Right lobe of liver (tissue), 6 donors: Measurements from ENCODE around the gene MTHFD1L. TPM values are rescaled to one million over a fixed set of nuclear protein-coding genes. Genes with fewer than 3 reads are reported as not detected.
"Not testable (repeated sequence)": the region's sequence is repeated elsewhere in the genome, so short reads cannot be mapped to it uniquely, and the experiment has no call there.

ENCODE experiments used
- ATAC-seq, 4 donors: fragments of 200-7000 bp; cut with Tn5 transposase; one replicate each; pipeline ENCODE4 v1.9.1; 2020; ENCODE audit warnings: mild to moderate bottlenecking in 4 of 4, moderate library complexity in 4 of 4
- DNase-seq, 3 donors: peaks; one replicate each; pipeline ENCODE4 v3.0.0-alpha.2; 2020
- H3K27ac ChIP-seq, 3 donors: fragments of 200-600 bp; one replicate each; pipeline ENCODE4 v1.8.0; 2022
- H3K27me3 ChIP-seq, 2 donors: fragments of 200-600 bp; one replicate each; pipeline ENCODE4 v1.8.0; 2022
- H3K36me3 ChIP-seq, 4 donors: fragments of 200-600 bp; sonication (generic) in 1 of 4; one replicate each; pipeline versions ENCODE4 v1.5.1 to v1.8.0; 2017 to 2022; ENCODE audit warnings: control low read depth in 1 of 4
- H3K4me1 ChIP-seq, 4 donors: fragments of 200-600 bp; sonication (generic) in 1 of 4; one replicate each; pipeline versions ENCODE4 v1.5.1 to v1.8.0; 2017 to 2022; ENCODE audit warnings: control low read depth in 1 of 4
- H3K4me3 ChIP-seq, 3 donors: fragments of 200-600 bp; one replicate each; pipeline ENCODE4 v1.8.0; 2022
- H3K9me3 ChIP-seq, 4 donors: fragments of 200-600 bp; sonication (generic) in 1 of 4; one replicate each; pipeline versions ENCODE4 v1.5.1 to v1.8.0; 2017 to 2022; ENCODE audit warnings: control low read depth in 1 of 4
- CTCF ChIP-seq, 4 donors: fragments of 200-600 bp in 3 of 4; fragments of 450-650 bp in 1 of 4; IDR thresholded peaks; one replicate each; pipeline versions ENCODE4 v1.5.1 to v1.8.0; 2016 to 2022; ENCODE audit warnings: antibody characterized with exemption in 4 of 4, mild to moderate bottlenecking in 2 of 4
- POLR2A ChIP-seq: fragments of 450-650 bp; IDR thresholded peaks from one replicate; pipeline ENCODE4 v1.6.1; 2017; ENCODE audit warnings: antibody characterized with exemption, mild to moderate bottlenecking
- WGBS: methylation state at CpG from one replicate; pipeline ENCODE4 v1.1.6; 2018; ENCODE audit warnings: low coverage, low lambda C conversion rate; ENCODE audit not compliant: insufficient coverage; ENCODE audit errors: missing lambda C conversion rate; 5-methylcytosine and 5-hydroxymethylcytosine counted together
- intact Hi-C, 2 donors: fragments of 100-400 bp; cut with DNase I; formaldehyde crosslinking; loops; one replicate each; pipeline versions ENCODE4 v1.11.2 to v1.14.1; 2022
- total RNA-seq, 6 experiments: library from RNA; depleted of rRNA in 2 of 6; stranded (reverse); fragments of >200 nt in 2 of 6; fragmentation: NEBNext Ultra II Directional in 3 of 6; extraction: Animal tissue kit (Norgen Biotek cat#: 25700) in 3 of 6; gene quantifications; one replicate each; pipeline versions ENCODE4 v1.1.0 to v1.2.4, GENCODE V29; 2016 to 2023
- donor health status: DM: no; HTN: yes; CAD: no.
- donor health status: DM: no; HTN: no; CAD: no.
- donor health status: DM: no; HTN: no; CAD: no.
- donor health status: DM: no; HTN: yes; CAD: no.
- donor health status: DM: no; HTN: yes; CAD: no.

The MTHFD1L gene
- total RNA-seq, 6 experiments from 2014 or later, result 1.7 to 11.5 (median 4.9) TPM

- H3K27me3 ChIP-seq, result no peaks in the 10 kb centered on the region
- peak in 1 of 3 donors; percentile 35 for DNase-seq
- no peaks in the 10 kb centered on the region for H3K36me3 ChIP-seq
- intact Hi-C loops, result no loop called here
- H3K4me3 ChIP-seq, result no peak overlapping the region
- no peaks in the 10 kb centered on the region for H3K9me3 ChIP-seq
- TF ChIP-seq CTCF (IDR thresholded peaks at IDR 0.05) (no peak), POLR2A (no peak)
- no peaks in the 10 kb centered on the region for H3K4me1 ChIP-seq
- whole genome bisulfite sequencing, result 89% methylated on average over 3 of the region's 4 CpGs
- ATAC-seq, result no peak
- no peak overlapping the region for H3K27ac ChIP-seq
These were observed 246.6 kb downstream of the MTHFD1L start for GRCh38 chr6:151112130-151112529.

GRCh38 chr6:151112884-151113283 is 247.4 kb downstream of the MTHFD1L start:
- DNase-seq, H3K27ac ChIP-seq, ATAC-seq, H3K36me3 ChIP-seq, H3K4me1 ChIP-seq, H3K4me3 ChIP-seq, H3K9me3 ChIP-seq, H3K27me3 ChIP-seq, intact Hi-C loops: not testable (repeated sequence)
- 85% methylated on average over 3 of the region's 3 CpGs for WGBS

DNA sequence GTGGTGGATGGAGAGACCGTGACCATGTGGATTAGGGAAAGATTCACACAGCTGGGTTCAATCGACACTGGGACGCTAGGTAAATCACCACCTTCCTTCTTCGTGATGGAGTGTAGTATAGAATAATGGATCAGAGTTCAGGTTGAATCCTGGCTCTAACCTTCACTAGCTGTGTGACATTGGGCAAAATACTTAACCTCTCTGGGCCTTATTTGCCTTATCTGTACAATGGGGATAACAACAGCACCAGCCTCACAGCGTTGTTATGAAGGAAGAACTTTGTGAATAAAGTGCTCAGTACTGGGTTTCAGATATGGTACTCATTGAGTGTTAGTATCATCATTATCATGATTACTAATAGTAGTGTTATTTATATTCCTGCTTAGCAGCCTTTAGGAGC is 248.1 kb downstream of the MTHFD1L start:
- H3K4me1 ChIP-seq, result peaks cover 0 to under 1% (median 0%) of the 10 kb centered on the region in 4 donors
- WGBS, result 78% methylated on average over 3 of the region's 5 CpGs
- no peak overlapping the region for H3K27ac ChIP-seq
- DNase-seq (no peak), ATAC-seq (no peak)
- no peak overlapping the region for H3K4me3 ChIP-seq
- H3K27me3 ChIP-seq, result no peaks in the 10 kb centered on the region
- H3K36me3 ChIP-seq, result no peaks in the 10 kb centered on the region
- TF ChIP-seq POLR2A (no peak), CTCF (IDR thresholded peaks at IDR 0.05) (no peak)
- no peaks in the 10 kb centered on the region for H3K9me3 ChIP-seq
- intact Hi-C loops, result no loop called here

DNA sequence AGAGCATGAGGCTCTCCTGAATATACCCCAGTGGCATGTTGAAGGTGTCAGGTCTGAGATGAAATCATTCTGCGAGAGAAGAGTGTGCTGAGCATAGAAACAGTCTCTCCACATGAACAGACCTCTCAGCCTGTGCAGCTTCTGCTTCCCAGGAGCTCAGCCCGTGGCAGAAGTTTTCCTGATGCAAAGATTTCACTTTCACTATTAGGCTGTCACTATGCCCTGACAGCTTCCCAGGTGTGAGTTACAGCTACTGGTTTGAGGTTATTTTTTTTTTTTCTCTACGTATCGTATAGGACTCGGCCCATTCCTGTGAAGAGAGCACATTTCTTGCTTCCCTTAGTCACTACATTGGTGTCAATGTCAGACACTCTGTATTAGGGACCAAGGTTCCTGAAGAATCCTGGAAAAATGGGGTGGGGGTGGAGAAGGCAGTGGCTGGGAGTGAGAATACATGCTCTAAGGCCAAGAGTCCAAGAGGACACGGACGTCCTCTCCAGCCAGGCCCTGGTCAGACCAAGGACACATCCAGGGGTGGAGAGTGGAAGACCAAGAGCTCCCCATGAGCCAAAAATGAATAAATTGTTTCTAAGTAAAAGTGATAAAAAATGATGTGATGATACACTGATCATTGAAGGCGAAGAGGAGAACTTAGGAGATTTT is 253.1 kb downstream of the MTHFD1L start:
- no peak overlapping the region for H3K4me3 ChIP-seq
- ATAC-seq (peak; percentile 88 to 96 (median 92)), DNase-seq (peak in 2 of 3 donors; percentile 58 to 63)
- 31% methylated on average over 8 of the region's 8 CpGs for WGBS
- H3K4me1 ChIP-seq, result peaks cover 0 to 5% (median 0%) of the 10 kb centered on the region in 4 donors
- H3K27me3 ChIP-seq, result no peaks in the 10 kb centered on the region
- intact Hi-C loops, result no loop called here
- no peaks in the 10 kb centered on the region for H3K9me3 ChIP-seq
- no peak for TF ChIP-seq POLR2A
- peak overlapping the region in 2 of 3 donors; percentile 73 to 74 for H3K27ac ChIP-seq
- H3K36me3 ChIP-seq, result no peaks in the 10 kb centered on the region

GRCh38 chr6:151119823-151120524 is 254.5 kb downstream of the MTHFD1L start:
- ATAC-seq, result no peak
- TF ChIP-seq CTCF (IDR thresholded peaks at IDR 0.05) (no peak), POLR2A (no peak)
- 64% methylated on average over 4 of the region's 11 CpGs for WGBS
- intact Hi-C loops, result no loop called here
- H3K27me3 ChIP-seq, result no peaks in the 10 kb centered on the region
- H3K9me3 ChIP-seq, result no peaks in the 10 kb centered on the region
- no peak for DNase-seq
- no peaks in the 10 kb centered on the region for H3K36me3 ChIP-seq
- peaks cover 0 to 5% (median 0%) of the 10 kb centered on the region in 4 donors for H3K4me1 ChIP-seq
- no peak overlapping the region for H3K27ac ChIP-seq
- H3K4me3 ChIP-seq, result no peak overlapping the region
